ENCODE results near the gene PLCB4.
A peak's percentile ranks its signal among the peaks of the same experiment; 100 is the strongest.

Gene PLCB4

GRCh38 chr20:9334866-9335265 lies 266.0 kb downstream of the PLCB4 start:
- DNase-seq, result no peak

- DNase-seq, result no peak
These were observed 269.2 kb downstream of the PLCB4 start for GRCh38 chr20:9338101-9338500.

- no peak for DNase-seq
These were observed 270.8 kb downstream of the PLCB4 start for GRCh38 chr20:9339708-9340107.

GRCh38 chr20:9342651-9343050 lies 273.8 kb downstream of the PLCB4 start:
- DNase-seq, result no peak

- DNase-seq, result no peak
These were observed 275.4 kb downstream of the PLCB4 start for GRCh38 chr20:9344083-9344920.

- no peak for DNase-seq
These were observed 279.4 kb downstream of the PLCB4 start for GRCh38 chr20:9348316-9348715.

- DNase-seq, result no peak
These were observed 279.9 kb downstream of the PLCB4 start for GRCh38 chr20:9348747-9349146.

GRCh38 chr20:9349249-9349648 lies 280.4 kb downstream of the PLCB4 start:
- no peak for DNase-seq

GRCh38 chr20:9352739-9353138 lies 283.9 kb downstream of the PLCB4 start:
- DNase-seq, result no peak

GRCh38 chr20:9353180-9353915 lies 284.5 kb downstream of the PLCB4 start:
- no peak for DNase-seq

- DNase-seq, result no peak
These were observed 285.0 kb downstream of the PLCB4 start for GRCh38 chr20:9353916-9354276.

GRCh38 chr20:9354579-9354978 lies 285.7 kb downstream of the PLCB4 start:
- DNase-seq, result no peak

- DNase-seq, result no peak
These were observed 289.1 kb downstream of the PLCB4 start for GRCh38 chr20:9358001-9358400.

- DNase-seq, result peak; percentile 21 to 32
These were observed 290.8 kb downstream of the PLCB4 start for GRCh38 chr20:9359561-9360308.

GRCh38 chr20:9360431-9360830 lies 291.5 kb downstream of the PLCB4 start:
- DNase-seq, result no peak

- no peak for DNase-seq
These were observed 294.8 kb downstream of the PLCB4 start for GRCh38 chr20:9363673-9364072.

GRCh38 chr20:9367328-9367727 lies 298.4 kb downstream of the PLCB4 start:
- DNase-seq, result no peak

- DNase-seq, result no peak
These were observed 298.9 kb downstream of the PLCB4 start for GRCh38 chr20:9367746-9368145.

- no peak for DNase-seq
These were observed 300.0 kb downstream of the PLCB4 start for GRCh38 chr20:9368893-9369292.

- no peak for DNase-seq
These were observed 300.7 kb downstream of the PLCB4 start for GRCh38 chr20:9369557-9369956.

- no peak for DNase-seq
These were observed 305.2 kb downstream of the PLCB4 start for GRCh38 chr20:9374072-9374471.

GRCh38 chr20:9374480-9374879 lies 305.6 kb downstream of the PLCB4 start:
- DNase-seq, result no peak

GRCh38 chr20:9375221-9375681 lies 306.4 kb downstream of the PLCB4 start:
- no peak for DNase-seq

Measured in hippocampal formation (tissue), 2 donors.